ENCODE data around the gene PDX1.

Gene PDX1

DNA sequence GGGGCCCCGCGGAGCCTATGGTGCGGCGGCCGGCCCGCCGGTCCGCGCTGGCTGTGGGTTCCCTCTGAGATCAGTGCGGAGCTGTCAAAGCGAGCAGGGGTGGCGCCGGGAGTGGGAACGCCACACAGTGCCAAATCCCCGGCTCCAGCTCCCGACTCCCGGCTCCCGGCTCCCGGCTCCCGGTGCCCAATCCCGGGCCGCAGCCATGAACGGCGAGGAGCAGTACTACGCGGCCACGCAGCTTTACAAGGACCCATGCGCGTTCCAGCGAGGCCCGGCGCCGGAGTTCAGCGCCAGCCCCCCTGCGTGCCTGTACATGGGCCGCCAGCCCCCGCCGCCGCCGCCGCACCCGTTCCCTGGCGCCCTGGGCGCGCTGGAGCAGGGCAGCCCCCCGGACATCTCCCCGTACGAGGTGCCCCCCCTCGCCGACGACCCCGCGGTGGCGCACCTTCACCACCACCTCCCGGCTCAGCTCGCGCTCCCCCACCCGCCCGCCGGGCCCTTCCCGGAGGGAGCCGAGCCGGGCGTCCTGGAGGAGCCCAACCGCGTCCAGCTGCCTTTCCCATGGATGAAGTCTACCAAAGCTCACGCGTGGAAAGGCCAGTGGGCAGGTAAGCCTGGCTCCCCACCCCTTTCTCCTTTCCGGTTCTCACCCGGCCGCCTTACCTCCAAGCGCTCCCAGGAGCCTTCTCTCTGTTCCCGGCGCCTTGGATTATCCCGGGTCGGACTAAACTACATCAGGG is at the start of gene PDX1:
Gene PDX1 (plus strand): TSS at position 67 of the 743 bp plus-strand sequence. CDS start 139 bp downstream, at position 206.
- peak in 1 of 2 experiments; percentile 27 for DNase-seq

DNA sequence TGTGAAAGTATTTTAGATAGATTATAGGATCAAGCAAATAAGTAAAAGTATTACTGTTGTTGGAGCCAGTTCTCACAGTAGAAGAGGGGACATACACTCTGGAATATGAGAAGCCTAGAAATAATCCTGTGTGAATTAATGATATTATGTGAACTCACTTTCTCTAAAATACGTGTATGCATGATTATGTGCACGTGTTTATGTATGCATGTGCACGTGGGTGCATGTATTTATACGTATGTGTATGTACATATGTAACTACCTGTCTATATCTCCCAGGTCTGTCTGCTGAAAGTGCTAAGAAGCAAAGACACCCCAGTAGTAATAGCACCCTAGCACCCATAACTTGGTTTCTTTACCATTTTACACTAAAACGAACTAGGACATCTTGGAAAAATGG is 41.5 kb upstream of the PDX1 start:
- no peak for DNase-seq

DNA sequence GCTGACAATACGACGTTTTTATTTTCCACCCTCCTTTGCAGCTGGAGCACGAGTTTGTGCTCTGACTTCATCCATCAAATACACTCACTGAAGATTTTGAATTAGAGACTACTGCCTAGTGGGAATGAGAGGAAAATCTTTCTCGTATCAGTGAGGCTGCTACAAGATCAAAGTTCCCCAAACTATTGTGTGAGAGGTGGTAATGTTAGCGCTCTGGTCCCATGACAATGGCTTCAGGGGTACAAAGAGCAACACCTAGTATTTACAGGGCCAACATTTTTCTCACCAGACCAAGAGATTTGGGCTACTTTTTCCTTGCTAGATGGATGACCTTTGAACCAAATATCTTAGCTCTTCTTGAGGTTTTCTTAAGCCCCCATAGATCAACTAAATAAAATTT is 30.3 kb upstream of the PDX1 start:
- no peak for DNase-seq

DNA sequence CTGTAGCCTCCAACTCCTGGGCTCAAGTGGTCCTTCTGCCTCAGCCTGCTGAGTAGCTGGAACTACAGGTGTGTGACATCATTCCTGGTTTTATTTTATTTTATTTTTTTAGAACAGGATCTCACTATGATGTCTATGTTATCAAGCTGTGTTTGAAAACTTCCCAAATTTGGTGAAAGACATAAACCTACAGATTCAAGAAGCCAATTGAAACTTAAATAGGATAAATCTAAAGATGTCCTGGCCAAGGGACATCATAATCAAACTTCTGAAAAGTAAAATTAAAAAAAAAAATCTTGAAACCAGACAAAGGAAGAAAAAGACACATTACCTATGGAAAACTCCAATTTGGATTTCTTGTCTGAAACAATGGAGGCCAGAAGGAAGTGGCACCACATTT is 23.1 kb upstream of the PDX1 start:
- no peak for DNase-seq

DNA sequence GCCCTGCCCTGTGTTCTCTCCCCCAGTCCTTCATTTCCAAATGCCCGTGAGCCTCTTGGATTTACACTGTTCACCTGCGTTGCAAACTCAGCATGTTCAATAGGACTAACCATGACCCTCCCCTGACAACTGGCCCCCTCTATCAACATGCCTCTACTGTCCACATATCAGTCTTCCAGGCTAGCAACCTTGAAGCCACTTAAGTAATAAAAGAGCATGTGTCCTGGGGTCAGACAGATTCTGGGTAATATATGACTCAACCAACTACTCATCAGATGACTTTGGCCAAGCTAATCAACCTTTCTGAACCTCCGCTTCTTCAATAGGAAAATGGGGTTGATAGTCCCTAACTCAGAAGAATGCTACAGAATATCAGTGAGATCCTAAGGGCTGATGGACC is 15.1 kb upstream of the PDX1 start:
- DNase-seq = no peak

DNA sequence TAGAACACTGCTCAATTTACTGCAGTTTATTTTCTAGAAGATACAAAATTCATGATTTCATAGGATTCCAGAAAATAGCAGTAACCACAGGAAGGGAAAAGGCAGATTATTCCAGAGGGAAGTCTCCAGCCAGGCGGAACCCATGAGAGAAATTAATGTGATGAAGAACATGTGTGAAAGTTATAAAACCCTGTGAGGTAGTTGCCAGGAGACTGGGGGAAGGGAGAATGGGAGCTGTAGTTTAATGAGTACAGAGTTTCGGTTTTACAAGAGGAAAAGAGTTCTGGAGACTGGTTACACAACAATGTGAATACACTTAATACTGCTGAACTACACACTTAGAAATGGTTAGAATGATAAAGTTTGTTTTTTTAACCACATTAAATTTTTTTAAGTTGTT is 14.2 kb upstream of the PDX1 start:
- DNase-seq = no peak

DNA sequence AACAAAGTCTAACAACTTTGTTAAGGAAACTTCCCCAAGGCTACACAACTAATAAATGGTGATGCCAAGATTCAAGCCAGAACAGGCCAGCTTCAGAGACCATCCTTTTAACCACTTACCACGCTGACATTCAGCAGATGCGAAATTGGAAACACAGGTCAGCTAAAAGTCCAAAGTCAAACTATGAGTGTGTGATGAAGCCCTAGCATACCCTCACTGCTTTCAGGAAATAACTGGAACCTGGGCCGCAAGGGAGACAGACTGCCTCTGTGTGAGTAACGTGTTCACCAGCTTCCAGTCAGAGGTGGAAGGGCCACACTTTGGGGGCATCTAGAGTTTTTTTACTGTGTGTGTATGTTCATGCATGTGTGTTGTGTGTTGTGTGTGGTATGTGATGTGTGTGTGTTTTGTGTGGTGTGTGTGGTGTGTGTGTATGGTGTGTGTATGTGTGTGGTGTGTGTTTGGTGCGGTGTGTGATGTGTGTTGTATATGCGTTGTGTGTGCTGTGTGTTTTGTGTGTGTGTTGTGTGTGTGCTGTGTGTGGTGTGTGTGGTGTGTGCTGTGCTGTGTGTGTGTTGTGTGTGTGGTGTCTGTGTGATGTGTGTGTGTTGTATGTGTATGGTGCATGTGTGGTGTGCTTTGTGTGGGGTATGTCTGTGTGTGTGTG is 12.5 kb upstream of the PDX1 start:
- DNase-seq = no peak

DNA sequence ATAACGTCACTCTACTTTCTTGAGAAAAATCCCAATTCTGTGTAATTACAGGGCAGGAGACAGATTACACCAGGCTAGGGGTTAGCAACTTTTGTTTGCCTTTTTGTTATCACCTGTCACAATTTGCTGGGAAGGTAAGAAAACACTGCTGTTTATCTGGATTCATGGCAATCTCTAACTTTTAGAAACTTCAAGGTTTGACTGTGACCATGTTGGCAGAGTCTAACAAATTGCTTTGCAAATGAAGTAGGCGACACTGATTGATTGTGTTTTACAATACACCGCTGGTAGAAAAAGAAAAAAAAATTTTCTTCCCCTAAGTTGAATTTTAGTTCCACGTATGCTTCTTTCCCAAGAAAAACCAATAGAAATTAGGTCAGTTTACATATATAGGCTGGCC is 10.4 kb upstream of the PDX1 start:
- no peak for DNase-seq

DNA sequence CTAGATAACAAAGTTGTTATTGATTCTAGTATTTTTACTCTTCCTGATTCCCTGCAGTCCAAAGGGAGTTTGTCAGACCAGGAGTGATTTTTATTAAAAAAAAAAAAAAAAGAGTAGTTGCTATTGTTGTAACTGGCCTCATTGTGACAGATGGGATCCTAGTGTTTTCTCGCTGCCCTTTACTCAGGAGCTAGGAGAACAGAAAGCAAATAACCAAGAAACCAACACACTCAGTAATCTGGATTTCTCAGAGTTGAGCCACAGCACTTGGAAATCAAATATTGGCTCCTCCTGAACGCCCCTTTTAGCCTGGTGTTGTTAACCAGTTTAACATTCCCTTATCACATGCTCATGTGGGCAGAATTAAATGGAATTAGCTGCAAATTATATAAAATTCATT is 8.3 kb upstream of the PDX1 start:
- no peak for DNase-seq

DNA sequence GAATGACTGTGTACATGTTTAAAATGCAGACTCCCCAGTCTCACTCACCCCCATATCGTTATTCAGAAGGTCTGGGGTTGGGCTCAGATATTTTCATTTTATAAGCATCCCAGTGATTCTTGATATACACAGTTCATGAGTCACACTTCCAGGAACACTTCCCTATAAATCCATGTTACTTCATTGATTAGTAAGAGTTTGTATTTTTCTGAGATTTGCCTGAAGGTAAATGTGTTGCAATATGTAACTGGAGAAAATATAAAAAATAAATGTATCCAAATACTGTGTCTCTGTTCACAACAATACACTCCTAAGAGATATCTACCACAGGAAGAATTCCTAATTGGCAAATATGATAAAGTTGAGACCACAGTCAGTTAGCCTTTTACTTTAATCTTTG is 6.6 kb upstream of the PDX1 start:
- DNase-seq = no peak

DNA sequence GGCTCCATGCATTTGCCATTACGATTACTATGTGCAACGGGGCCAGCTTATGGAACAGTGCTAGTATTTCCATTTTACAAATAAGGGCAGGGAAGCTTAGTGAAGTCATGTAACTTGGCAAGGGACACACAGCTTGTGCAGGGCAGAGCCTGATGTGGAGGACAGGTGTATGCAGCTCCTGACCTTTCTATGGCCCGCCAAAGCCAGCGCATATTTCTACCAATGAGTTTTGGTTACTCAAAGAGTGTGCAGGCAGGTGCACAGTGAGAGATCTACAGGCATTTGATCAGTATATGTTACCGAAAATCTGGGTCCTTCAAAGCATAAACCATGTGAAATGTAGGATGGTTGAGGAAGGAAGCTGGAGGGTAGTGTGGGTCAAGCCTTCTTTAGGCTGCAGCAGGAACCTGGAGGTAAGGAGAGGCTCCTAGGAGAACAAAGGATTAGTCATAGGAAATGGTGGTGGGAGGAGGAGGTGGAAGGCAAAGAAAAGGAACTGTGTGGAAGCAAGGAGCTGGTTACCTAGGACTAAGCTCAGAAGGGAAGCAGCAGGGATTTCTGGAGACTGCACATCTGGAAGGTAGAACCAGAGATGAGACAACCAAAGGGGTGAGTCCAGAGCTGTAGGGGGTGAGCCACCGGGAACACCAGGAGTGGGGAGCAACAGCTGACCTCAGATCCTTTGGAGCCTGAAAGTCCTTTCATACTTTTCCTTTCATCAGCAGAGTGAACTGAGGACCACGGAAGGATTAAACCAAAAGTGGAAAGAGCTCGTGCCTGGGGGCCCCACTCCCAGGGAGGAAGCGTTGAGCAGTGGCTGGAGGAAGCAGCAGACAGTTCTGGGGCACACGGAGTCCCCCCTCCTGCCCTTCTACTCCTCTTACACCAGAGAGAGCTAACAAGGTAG is 4.2 kb upstream of the PDX1 start:
- peak in 1 of 2 experiments; percentile 40 for DNase-seq

DNA sequence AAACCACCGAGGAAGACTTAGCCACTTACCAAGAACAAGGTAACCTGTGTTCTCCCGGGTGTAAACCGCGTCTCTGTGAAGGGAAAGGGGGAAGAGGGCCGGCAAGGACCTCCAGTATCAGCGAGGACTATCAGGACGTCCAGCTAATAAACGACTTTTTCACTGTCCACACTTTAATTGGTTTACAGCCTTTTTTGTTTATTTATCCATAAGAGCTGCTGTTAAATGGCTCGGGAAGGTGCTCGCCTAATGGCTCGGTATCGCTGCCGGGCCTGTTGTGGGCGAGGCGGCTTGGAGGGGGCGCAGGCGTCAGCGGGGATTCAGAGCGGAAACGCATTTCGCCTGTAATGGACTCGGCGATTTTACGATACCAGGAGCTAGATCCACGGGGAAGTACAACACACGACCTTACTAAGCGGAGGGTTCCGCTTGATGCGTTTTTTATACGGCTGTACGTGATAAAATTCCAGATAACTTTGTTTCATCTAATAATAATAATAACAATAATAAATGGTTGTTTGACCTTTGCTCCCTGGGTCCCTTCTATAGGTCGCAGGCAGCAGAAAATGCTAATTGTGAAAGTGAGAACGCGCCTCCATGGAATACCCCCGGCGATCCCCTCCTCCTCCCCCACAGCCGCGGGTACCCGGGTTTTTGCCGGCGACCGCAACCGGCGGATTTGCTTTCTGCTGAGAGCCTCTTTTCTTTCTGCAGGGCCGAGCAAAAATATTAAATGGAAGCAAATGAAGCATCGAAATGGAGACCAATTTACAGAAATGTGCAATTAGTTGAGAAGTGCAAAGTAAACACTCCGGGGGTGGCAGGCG is 2.5 kb upstream of the PDX1 start:
- DNase-seq = no peak

DNA sequence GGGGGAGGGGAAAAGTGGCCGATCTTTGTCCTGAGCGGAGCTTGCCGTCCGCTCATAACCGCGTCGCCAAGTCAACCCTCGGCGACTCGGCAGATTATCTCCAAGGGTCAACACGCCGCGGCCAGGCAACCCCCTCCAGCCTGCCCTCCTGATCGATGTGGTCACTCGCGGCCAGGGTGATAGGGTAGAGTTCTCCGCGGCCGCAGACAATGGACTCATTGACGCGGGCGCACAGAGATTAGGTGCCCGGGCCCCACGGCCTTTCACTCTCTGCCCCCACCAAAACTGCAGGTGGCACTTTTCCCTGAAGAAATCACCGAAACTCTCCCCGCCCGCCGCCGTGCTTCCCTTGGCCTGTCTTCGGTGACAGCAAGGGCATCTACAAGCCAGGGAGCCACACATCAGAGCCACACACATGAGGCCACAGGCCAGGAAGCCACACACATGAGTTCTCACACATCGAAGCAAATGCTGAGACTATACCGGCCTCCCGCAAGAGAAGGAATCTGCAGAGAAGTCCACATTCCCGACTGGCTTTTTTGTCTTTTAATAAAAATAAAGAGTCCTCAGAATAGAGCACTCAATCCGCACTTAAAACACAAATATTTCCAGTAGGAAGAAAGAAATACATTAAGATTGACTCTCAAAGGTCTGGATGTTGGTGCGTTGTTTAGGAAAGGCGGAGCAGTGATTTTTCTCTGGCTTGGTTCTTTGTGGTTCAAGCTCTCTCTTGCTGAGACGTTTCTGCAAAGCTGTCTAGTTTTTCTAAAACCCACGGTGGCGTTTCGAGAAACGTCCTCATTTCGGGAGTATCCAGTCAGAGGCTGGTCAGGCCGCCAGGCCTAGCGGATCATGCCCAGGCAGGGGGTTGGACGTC is 1.5 kb upstream of the PDX1 start:
- no peak for DNase-seq

DNA sequence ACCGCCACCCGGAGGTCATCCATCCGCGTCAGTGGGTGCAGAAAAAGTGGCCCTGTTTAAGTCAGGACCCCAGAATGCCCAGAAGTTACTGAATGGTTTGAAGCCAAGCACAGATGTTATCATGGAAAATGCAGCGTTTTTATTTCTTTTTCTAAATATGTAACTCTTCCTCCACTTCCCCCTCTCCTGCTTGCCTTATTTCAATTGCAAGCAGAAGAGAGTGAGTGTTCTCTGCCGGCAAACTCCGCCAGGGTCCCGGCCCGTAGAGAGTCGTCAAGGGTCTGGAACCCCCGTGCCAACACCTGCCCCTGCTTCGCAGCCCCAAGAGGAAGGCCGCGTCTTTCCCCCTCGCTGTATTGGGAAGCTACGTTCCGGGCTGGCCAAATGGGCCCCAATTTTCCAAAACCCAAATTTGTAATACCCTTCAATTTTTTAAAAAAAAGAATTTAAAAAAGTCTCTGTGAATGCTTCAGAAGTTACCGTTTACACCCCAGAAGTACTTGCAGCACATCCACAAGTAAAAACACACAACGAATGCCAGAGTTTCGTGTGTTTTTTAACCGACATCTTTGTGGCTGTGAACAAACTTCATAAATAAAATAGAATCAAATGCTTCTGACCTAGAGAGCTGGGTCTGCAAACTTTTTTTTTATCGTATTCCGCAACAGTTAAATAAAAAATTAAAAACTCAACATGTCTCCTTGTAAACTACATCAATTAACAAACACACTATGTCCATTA is 712 bp upstream of the PDX1 start:
- DNase-seq = no peak

DNA sequence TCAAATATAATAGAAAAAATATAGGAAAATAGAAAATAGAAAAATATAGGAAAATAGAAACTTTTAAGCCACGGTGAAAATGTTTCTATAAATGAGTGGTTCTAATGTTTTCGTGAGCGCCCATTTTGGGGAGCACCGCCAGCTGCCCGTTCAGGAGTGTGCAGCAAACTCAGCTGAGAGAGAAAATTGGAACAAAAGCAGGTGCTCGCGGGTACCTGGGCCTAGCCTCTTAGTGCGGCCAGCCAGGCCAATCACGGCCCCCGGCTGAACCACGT is 204 bp upstream of the PDX1 start:
- DNase-seq = no peak

DNA sequence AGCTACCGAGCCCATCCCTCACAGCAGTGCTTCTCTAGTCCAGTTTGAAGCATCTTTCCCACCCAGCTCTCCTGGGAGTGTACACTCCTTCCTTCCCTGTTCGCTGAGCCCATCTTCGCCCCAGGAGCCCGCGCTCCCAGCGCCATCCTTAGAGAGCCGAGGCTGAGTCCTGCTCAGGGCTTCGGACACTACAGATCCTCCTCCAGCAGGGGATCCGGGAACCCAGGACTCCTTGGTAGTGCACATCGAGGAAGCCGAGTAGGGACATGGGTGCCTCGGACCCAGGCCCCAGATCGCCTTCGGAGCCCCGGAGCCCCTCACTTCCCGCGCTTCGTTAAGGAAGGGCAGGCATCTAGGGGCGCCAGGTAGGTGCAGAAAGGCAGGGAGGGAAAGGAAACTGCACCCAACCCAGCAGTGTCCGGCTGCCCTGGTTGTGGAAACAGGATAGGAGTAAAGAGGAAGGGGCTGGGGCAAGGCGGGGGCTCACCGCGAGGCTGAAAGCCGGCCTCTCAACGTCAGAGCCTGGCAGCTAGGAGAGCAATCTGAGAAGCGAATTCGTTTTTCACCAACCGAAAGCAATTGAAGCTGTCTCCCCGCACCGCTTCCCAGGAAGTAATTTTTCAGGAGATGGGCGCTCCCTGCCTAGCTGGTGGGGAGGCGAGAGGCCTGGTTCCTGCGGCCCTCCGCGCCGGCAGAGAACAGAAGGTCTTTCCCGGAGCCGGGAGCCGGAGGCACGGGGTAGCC is 1.0 kb downstream of the PDX1 start:
- peak in 1 of 2 experiments; percentile 10 for DNase-seq

DNA sequence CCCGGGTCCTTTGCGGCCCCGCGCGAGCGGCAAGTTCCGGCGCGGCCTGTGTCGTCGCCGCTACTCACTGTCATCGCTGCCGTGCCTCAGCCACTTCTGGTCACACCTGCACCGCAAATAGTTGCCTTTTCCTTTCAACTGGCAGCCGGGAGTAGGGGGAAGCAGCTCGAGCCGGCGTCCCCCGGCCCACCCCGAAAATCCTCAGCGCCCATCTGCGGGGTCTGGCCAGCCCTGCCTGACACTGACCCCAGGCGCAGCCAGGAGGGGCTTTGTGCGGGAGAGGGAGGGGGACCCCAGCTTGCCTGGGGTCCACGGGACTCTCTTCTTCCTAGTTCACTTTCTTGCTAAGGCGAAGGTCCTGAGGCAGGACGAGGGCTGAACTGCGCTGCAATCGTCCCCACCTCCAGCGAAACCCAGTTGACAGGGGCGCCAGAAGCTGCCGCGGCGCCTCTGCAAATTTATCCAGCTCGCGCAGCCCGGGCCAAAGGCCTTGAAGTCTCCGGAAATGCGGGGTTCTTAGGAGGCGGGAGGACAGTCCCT is 1.7 kb downstream of the PDX1 start:
- no peak for DNase-seq

DNA sequence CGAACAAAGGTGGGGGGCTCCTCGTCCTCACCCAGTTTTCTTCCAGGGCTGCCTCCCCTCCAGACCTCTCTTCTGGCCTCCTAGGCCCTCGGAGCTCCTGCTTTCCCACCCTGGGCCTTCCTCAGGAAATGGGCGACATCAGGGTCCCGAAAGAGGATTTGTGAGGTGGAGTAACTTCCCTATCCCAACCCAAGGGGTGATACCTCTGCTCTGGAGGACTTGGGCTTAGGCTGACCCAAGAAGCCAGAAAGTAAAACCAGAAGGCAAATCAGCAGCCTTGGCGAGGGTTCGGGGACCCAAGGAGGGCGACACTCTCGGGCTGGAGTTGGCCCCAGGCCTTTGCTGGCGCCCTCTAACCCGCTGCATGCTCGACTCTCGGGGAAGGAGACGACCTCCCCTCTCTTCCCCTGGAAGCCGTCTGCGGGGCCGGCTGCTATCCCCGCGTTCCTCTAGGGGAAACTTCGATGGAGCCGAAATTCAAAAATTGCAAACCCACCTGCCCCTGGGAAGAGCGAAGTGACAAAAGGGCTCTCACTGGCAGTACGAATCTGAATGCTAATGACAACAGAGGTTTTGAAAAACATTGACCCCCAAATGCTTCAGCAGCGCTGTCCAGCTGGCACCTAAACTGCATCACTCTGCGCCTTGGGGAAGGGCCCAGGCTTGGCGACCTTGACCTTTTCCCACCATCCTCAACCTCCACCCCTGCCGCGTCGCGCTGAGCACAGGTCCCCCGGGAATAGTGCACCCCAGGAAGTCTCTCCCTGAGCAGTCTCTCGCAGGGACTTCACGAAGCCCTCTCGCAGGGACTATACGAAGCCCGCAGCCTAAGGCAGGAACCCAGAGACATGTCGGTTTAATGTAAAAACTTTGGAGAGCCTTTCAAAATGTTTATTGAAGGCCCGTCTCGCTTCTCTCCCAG is 2.4 kb downstream of the PDX1 start:
- DNase-seq = no peak
